Lower leg skin (tissue), 4 donors: Measurements from ENCODE around the gene ATP5F1D. TPM values are rescaled to one million over a fixed set of nuclear protein-coding genes. Genes with fewer than 3 reads are reported as not detected.

Experiments
- DNase-seq, 2 donors: peaks; one replicate each; pipeline ENCODE4 v3.0.0-alpha.2; 2019; ENCODE audit warnings: low spot score in 2 of 2
- H3K4me3 ChIP-seq: fragments of 200-600 bp; sonication (generic); 2 replicates; pipeline ENCODE4 v1.5.1; 2017; ENCODE audit warnings: mild to moderate bottlenecking, low read depth; ENCODE audit not compliant: poor library complexity, severe bottlenecking
- POLR2A ChIP-seq, 2 donors: fragments of 450-650 bp; IDR thresholded peaks; one replicate each; pipeline ENCODE4 v1.6.1; 2016 to 2017; ENCODE audit warnings: antibody characterized with exemption in 2 of 2, mild to moderate bottlenecking in 1 of 2, moderate library complexity in 1 of 2
- WGBS, 2 donors: methylation state at CpG; one replicate each; pipeline ENCODE4 v1.1.5; 2018; 5-methylcytosine and 5-hydroxymethylcytosine counted together
- intact Hi-C: fragments of 100-400 bp; cut with DNase I; formaldehyde crosslinking; loops from one replicate; pipeline ENCODE4 v1.15.0; 2023; ENCODE audit warnings: low total_unique reads
- total RNA-seq, 4 donors: library from RNA; depleted of rRNA; stranded (reverse); fragments of >200 nt; gene quantifications; one replicate each; pipeline ENCODE4 v1.1.0, GENCODE V29; 2016
- TF ChIP-seq, protein P1 (sequence below), 3 donors: fragments of 450-650 bp; IDR thresholded peaks; one replicate each; pipeline ENCODE4 v1.5.1; 2016; ENCODE audit warnings: antibody characterized with exemption in 3 of 3, mild to moderate bottlenecking in 3 of 3, moderate library complexity in 2 of 3

Gene ATP5F1D
- total RNA-seq, 4 donors from 2014 or later: 121 to 198 (median 146) TPM

DNA sequence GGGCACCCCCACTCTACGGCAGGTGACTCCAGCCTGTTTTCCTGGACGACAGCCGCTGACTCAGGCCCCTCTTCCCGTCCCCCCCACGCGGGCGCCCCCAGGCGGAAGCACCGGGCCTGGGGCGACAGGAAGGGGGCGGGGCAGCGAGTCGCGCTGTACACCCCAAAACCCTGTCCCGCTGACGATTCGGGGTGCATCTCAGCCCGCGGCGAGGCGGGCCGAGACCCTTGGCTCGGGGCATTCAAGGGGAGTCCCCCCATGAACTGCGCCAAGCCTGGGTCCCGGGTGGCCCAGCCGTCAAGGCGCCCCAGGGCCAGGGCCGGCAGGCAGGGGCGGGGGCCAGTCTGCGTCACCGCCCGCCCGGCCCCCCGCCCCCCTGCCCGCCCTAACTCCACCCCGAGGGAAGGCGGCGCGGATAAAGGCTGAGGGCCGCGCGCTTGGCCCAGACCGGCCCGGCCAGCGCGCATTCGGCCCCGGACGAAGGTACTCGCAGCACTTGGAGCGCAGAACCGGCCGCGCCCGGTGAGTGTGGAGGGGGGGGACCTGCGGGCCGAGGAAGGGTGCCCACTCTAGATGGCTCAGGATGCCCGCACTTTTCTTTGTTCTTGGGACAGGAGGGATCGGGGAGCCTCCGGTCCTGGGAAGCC lies 6.7 kb downstream of the ATP5F1D start, which contains the start of gene MIDN:
MIDN (plus strand) TSS at position 445 of the 647 bp plus-strand sequence. CDS start 1,714 bp downstream, outside the sequence.
- TF ChIP-seq POLR2A (IDR thresholded peaks at IDR 0.05): no peak
- TF ChIP-seq, protein P1, sequence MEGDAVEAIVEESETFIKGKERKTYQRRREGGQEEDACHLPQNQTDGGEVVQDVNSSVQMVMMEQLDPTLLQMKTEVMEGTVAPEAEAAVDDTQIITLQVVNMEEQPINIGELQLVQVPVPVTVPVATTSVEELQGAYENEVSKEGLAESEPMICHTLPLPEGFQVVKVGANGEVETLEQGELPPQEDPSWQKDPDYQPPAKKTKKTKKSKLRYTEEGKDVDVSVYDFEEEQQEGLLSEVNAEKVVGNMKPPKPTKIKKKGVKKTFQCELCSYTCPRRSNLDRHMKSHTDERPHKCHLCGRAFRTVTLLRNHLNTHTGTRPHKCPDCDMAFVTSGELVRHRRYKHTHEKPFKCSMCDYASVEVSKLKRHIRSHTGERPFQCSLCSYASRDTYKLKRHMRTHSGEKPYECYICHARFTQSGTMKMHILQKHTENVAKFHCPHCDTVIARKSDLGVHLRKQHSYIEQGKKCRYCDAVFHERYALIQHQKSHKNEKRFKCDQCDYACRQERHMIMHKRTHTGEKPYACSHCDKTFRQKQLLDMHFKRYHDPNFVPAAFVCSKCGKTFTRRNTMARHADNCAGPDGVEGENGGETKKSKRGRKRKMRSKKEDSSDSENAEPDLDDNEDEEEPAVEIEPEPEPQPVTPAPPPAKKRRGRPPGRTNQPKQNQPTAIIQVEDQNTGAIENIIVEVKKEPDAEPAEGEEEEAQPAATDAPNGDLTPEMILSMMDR (IDR thresholded peaks at IDR 0.05): no peak
- intact Hi-C loops: no loop called here
- WGBS, 2 donors: 1 to 5% methylated on average over 18 to 23 of the region's 60 CpGs
- peak within 1 kb of the TSS; percentile 39 for H3K4me3 ChIP-seq
- DNase-seq: peak; percentile 67 to 94

DNA sequence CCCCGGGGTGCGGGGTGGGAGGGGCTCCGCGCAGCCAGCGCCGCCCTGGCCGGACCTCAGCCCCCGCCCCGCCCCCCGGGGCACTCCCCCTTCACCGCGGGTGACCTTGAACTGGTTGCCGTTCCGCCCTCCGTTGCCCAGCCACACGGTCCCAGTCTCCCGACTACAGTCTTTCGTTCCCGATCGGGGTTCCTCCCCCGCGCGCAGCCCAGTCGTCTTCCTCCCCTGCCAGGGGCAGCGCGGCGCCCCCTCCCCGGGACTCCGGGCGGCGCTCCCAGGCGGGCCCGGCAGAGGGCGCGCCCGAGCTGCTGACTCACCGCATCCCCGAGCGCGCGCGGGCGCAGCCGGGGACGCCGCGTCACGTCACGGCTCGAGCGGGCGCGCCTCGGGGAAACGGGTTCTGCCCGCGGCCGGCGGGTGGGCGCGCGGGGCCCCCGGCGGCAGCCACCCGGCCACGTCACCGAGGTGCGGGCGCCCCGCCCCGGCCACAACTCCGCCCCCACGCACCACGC lies 7.3 kb downstream of the ATP5F1D start:
- peak in 1 of 2 donors; percentile 96 for DNase-seq
- no peak for TF ChIP-seq POLR2A (IDR thresholded peaks at IDR 0.05)
- TF ChIP-seq, protein P1 (IDR thresholded peaks at IDR 0.05): no peak
- H3K4me3 ChIP-seq: peak overlapping the region; percentile 39
- intact Hi-C loops: no loop called here
- 1% methylated on average over 29 of the region's 74 CpGs; no CpG with 5 or more reads in 1 of the 2 donors for WGBS, 2 donors

DNA sequence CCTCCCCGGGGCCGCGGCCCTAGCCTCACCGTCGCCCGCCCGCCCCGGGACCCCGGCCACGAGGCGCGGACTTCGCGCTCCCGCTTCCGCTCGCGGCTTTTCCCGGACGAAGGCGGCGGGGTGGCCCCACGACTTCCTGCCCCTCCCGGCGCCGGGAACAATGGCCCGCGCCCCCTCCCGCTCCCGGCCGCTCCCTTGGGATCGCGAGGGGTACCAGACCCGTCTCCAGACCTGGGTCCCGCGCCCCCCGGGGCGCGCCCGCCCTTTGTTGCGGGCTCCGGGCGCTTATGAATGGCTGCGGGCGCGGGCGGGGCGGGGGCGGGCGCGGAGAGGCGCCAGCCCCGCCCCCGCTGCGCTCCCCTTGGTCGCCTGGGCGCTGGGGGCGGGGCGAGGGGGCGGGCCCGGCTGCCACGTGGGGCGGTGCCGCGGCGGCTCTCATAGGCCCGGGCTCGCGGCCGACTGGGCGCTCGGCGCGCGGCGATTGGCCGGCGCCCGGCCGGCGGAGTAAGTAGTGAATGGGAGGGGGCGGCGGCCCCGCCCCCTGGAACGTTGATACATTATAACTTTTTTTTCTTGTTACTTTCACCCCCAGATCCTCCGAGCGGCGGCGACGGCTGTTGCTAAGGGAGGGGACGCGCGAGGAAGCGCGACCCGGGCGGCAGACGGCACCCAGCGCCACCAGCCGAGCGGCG lies 7.9 kb downstream of the ATP5F1D start:
- intact Hi-C loops: no loop called here
- peak overlapping the region; percentile 75 for H3K4me3 ChIP-seq
- peak; percentile 93 to 98 for DNase-seq
- WGBS, 2 donors: 0 to 1% methylated on average over 34 to 49 of the region's 102 CpGs
- TF ChIP-seq, protein P1 (IDR thresholded peaks at IDR 0.05): no peak
- peak in 1 of 2 donors; percentile 89 for TF ChIP-seq POLR2A (IDR thresholded peaks at IDR 0.05)

DNA sequence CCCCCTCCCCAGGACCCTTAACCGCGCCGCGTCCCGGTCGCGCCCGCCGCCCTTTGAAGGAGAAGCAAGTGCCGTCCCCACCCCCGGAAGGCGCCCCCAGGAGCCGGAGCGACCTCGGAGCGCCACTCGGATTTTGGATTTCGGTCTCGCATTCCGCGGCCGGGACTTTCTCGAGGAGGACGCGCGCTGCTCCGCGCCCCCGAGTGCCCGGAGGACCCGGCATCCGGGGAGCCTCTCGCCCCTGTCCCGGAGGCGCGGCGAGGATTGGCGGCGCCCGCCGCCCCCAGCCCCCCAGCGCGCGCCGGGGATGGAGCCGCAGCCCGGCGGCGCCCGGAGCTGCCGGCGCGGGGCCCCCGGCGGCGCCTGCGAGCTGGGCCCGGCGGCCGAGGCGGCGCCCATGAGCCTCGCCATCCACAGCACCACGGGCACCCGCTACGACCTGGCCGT lies 8.5 kb downstream of the ATP5F1D start:
- 0 to 1% methylated on average over 5 to 46 of the region's 67 CpGs for WGBS, 2 donors
- peak overlapping the region; percentile 75 for H3K4me3 ChIP-seq
- TF ChIP-seq, protein P1 (IDR thresholded peaks at IDR 0.05): no peak
- TF ChIP-seq POLR2A (IDR thresholded peaks at IDR 0.05): no peak
- no peak for DNase-seq
- intact Hi-C loops: no loop called here

DNA sequence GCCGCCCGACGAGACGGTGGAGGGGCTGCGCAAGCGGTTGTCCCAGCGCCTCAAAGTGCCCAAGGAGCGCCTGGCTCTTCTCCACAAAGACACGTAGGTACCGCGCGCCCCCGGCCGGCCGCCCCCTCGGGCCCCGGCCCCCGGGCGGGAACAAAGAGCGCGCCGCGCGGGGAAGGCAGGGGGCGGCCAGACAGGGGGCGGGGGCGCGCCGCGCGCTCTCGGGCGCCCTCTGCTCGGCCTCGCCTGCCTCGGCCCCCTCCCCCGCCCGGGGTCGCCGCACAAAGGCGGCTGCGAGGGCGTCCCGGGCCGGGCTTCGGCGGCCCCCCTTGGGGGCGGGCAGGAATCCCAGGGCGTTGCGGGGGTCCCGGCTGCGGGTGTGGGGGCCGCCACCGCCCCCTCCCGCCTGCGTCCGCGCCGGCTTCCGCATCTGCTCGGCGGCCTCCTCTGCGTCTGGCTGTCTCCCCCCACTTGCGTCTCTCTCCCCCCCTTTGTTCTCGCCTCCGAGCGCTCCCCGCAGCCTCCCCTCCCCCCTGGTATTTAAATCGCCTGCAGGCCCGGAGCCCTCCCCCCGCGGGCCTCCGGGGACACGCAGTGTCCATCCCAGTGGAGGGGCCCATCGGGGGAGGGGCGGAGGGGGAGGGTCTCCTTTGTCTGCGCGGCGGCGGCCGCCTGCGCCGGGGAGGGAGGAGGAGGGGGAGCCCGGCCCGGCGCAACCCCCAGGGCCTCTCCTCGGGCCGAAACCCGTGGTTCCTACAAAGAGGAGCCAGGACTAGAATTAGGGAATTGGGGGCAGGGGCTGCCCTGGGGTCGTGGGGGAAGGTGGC lies 9.1 kb downstream of the ATP5F1D start:
- 0 to 2% methylated on average over 35 to 45 of the region's 90 CpGs for WGBS, 2 donors
- H3K4me3 ChIP-seq: peak overlapping the region; percentile 75
- no peak for TF ChIP-seq POLR2A (IDR thresholded peaks at IDR 0.05)
- TF ChIP-seq, protein P1 (IDR thresholded peaks at IDR 0.05): no peak
- intact Hi-C loops: no loop called here
- DNase-seq: peak in 1 of 2 donors; percentile 91
